ENCODE data around the gene GPR152.
"Not testable (repeated sequence)": the region's sequence is repeated elsewhere in the genome, so short reads cannot be mapped to it uniquely, and the experiment has no call there.

The GPR152 gene

GRCh38 chr11:67439321-67440228, 13.0 kb downstream of the GPR152 start:
- DNase-seq = no peak

- peak; percentile 82 for DNase-seq
Observed at GRCh38 chr11:67438158-67438902, 14.2 kb downstream of the GPR152 start.

GRCh38 chr11:67437809-67438157, 14.7 kb downstream of the GPR152 start:
- DNase-seq = no peak

- peak; percentile 64 for DNase-seq
Observed at GRCh38 chr11:67437082-67437808, 15.3 kb downstream of the GPR152 start, which contains the start of gene PTPRCAP. Gene PTPRCAP (minus strand): TSS chr11:67437682. CDS start chr11:67437619, 63 bp downstream.

GRCh38 chr11:67436459-67437081, 16.0 kb downstream of the GPR152 start:
- peak; percentile 71 for DNase-seq

GRCh38 chr11:67435727-67436458, 16.6 kb downstream of the GPR152 start:
- DNase-seq = no peak

GRCh38 chr11:67435031-67435726, 17.4 kb downstream of the GPR152 start:
- no peak for DNase-seq

GRCh38 chr11:67434395-67434881, 18.1 kb downstream of the GPR152 start:
- no peak for DNase-seq

- no peak for DNase-seq
Observed at GRCh38 chr11:67433536-67434394, 18.8 kb downstream of the GPR152 start.

- DNase-seq = no peak
Observed at GRCh38 chr11:67432655-67433349, 19.7 kb downstream of the GPR152 start.

- DNase-seq = no peak
Observed at GRCh38 chr11:67431346-67432249, 20.9 kb downstream of the GPR152 start.

GRCh38 chr11:67429722-67430121, 22.8 kb downstream of the GPR152 start:
- no peak for DNase-seq

- DNase-seq = no peak
Observed at GRCh38 chr11:67429038-67429668, 23.4 kb downstream of the GPR152 start.

GRCh38 chr11:67428052-67429001, 24.2 kb downstream of the GPR152 start, which contains the start of gene RPS6KB2:
Gene RPS6KB2 (plus strand): TSS chr11:67428494. CDS start chr11:67428546, 52 bp downstream.
- DNase-seq = peak; percentile 99

- DNase-seq = not testable (repeated sequence)
Observed at GRCh38 chr11:67427364-67427859, 25.1 kb downstream of the GPR152 start.

GRCh38 chr11:67423891-67424613, 28.5 kb downstream of the GPR152 start:
- DNase-seq = no peak
